Prostate gland (tissue), 2 donors: ENCODE results near the gene KBTBD13.

Experiments
- CTCF ChIP-seq, 4 experiments: fragments of 200-600 bp in 2 of 4; fragments of 450-650 bp in 2 of 4; sonication (generic) in 2 of 4; IDR thresholded peaks; 1 replicate in 3 of 4; 2 replicates in 1 of 4; pipeline ENCODE4 v1.5.1; 2016 to 2019; ENCODE audit warnings: antibody characterized with exemption in 4 of 4, mild to moderate bottlenecking in 2 of 4, moderate library complexity in 2 of 4
- POLR2A ChIP-seq: fragments of 450-650 bp; IDR thresholded peaks from one replicate; pipeline ENCODE4 v1.6.1; 2016; ENCODE audit warnings: antibody characterized with exemption, mild to moderate bottlenecking
- POLR2AphosphoS5 ChIP-seq: sonication (generic); formaldehyde crosslinking; IDR thresholded peaks from one replicate; pipeline ENCODE4 v1.6.1; 2017; ENCODE audit warnings: antibody characterized with exemption

DNA sequence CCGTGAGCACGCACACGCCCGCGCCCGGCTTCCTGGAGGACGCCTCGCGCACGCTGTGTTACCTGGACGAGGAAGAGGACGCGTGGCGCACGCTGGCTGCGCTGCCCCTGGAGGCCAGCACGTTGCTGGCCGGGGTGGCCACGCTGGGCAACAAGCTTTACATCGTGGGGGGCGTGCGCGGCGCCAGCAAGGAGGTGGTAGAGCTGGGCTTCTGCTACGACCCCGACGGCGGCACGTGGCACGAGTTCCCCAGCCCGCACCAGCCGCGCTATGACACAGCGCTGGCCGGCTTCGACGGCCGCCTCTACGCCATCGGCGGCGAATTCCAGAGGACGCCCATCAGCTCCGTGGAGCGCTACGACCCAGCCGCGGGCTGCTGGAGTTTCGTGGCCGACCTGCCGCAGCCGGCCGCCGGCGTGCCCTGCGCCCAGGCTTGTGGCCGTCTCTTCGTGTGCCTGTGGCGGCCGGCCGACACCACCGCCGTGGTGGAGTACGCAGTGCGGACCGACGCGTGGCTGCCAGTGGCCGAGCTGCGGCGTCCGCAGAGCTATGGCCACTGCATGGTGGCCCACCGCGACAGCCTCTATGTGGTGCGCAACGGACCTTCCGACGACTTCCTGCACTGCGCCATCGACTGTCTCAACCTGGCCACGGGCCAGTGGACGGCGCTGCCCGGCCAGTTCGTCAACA is 890 bp downstream of the KBTBD13 start:
- no peak for TF ChIP-seq CTCF (IDR thresholded peaks at IDR 0.05)
- TF ChIP-seq POLR2A = no peak
- TF ChIP-seq POLR2AphosphoS5 = no peak
